Islet precursor cell (in vitro differentiated cells): ENCODE data around the gene EEFSEC.

Experiments
- DNase-seq: peaks from one replicate; pipeline ENCODE4 v3.0.0-alpha.2; 2018

The EEFSEC gene

GRCh38 chr3:128153156-128154041, at the start of gene EEFSEC:
Gene EEFSEC, plus strand, starts transcription at chr3:128153481. Its CDS starts 27 bp downstream, at chr3:128153508.
- peak; percentile 86 for DNase-seq

GRCh38 chr3:128107834-128108233, 45.4 kb upstream of the EEFSEC start:
- DNase-seq, result no peak

GRCh38 chr3:128111147-128111546, 42.1 kb upstream of the EEFSEC start:
- no peak for DNase-seq

- no peak for DNase-seq
Measured at GRCh38 chr3:128112357-128112968, 40.8 kb upstream of the EEFSEC start.

- DNase-seq, result no peak
Measured at GRCh38 chr3:128113817-128114794, 39.2 kb upstream of the EEFSEC start.

- no peak for DNase-seq
Measured at GRCh38 chr3:128122013-128122412, 31.3 kb upstream of the EEFSEC start.

GRCh38 chr3:128123156-128123537, 30.1 kb upstream of the EEFSEC start:
- DNase-seq, result no peak

GRCh38 chr3:128123538-128124368, 29.5 kb upstream of the EEFSEC start, which contains the start of gene RUVBL1:
Gene RUVBL1, minus strand, starts transcription at chr3:128123812. Its CDS starts 88 bp downstream, at chr3:128123724.
- peak; percentile 99 for DNase-seq

GRCh38 chr3:128127236-128127635, 26.0 kb upstream of the EEFSEC start:
- peak; percentile 20 for DNase-seq

- peak; percentile 20 for DNase-seq
Measured at GRCh38 chr3:128128251-128128650, 25.0 kb upstream of the EEFSEC start.

GRCh38 chr3:128131897-128132646, 21.2 kb upstream of the EEFSEC start:
- no peak for DNase-seq

GRCh38 chr3:128133273-128133883, 19.9 kb upstream of the EEFSEC start:
- peak; percentile 74 for DNase-seq

GRCh38 chr3:128143496-128143895, 9.8 kb upstream of the EEFSEC start:
- DNase-seq, result peak; percentile 35

GRCh38 chr3:128144512-128145187, 8.6 kb upstream of the EEFSEC start:
- peak; percentile 42 for DNase-seq

GRCh38 chr3:128145279-128145678, 8.0 kb upstream of the EEFSEC start:
- DNase-seq, result peak; percentile 40

GRCh38 chr3:128146201-128146600, 7.1 kb upstream of the EEFSEC start:
- no peak for DNase-seq

GRCh38 chr3:128149650-128150049, 3.6 kb upstream of the EEFSEC start:
- DNase-seq, result no peak

- DNase-seq, result no peak
Measured at GRCh38 chr3:128151758-128152274, 1.5 kb upstream of the EEFSEC start.

- DNase-seq, result no peak
Measured at GRCh38 chr3:128152419-128153155, 694 bp upstream of the EEFSEC start.
